GM19438 (cell line): ENCODE measurements around the gene NCR3LG1.

Experiments used
- ATAC-seq: cut with Tn5 transposase; IDR thresholded peaks from one replicate; pipeline ENCODE4 v1.9.1; 2021; ENCODE audit warnings: low read depth; ENCODE audit not compliant: unreplicated experiment

The NCR3LG1 gene, protein sequence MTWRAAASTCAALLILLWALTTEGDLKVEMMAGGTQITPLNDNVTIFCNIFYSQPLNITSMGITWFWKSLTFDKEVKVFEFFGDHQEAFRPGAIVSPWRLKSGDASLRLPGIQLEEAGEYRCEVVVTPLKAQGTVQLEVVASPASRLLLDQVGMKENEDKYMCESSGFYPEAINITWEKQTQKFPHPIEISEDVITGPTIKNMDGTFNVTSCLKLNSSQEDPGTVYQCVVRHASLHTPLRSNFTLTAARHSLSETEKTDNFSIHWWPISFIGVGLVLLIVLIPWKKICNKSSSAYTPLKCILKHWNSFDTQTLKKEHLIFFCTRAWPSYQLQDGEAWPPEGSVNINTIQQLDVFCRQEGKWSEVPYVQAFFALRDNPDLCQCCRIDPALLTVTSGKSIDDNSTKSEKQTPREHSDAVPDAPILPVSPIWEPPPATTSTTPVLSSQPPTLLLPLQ

DNA sequence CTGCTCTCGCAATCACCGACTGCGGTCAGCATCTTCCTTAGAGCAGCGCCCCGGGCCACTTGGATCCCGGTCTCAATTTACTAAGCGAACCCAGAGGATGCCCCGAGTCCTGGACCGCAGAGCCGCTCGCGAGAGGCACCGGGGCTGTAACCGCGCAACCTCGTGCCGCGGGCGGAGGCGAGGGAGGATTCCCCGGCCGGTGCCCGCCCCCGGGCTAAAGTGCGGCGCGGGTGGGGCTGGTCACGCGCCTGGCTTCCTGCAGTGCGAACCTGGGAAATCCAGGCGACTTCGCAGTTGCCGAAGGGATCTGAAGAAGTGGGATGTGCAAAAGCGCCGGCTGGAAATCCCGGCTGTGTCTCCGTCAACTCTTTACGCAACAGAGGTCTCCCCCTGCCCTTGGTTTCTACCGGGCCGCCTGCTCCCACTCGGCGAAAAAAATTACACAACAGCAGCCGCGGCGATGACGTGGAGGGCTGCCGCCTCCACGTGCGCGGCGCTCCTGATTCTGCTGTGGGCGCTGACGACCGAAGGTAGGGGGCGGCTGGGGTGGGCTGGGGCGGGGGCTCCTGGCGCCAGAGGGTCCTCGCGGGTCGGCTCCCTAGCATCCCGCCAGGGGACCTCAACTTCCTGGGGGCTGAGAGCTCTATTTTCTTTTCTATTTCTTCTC is at the start of gene NCR3LG1:
Gene NCR3LG1, plus strand, starts transcription at position 291 of the 667 bp plus-strand sequence. Its CDS starts 170 bp downstream, at position 461.
- no peak for ATAC-seq

GRCh38 chr11:17313349-17314231 is 38.0 kb upstream of the NCR3LG1 start:
- no peak for ATAC-seq

- ATAC-seq = no peak
Observed at GRCh38 chr11:17314232-17314547, 37.4 kb upstream of the NCR3LG1 start.

GRCh38 chr11:17314904-17315426 is 36.6 kb upstream of the NCR3LG1 start:
- ATAC-seq = no peak

GRCh38 chr11:17328871-17329494 is 22.6 kb upstream of the NCR3LG1 start:
- no peak for ATAC-seq

DNA sequence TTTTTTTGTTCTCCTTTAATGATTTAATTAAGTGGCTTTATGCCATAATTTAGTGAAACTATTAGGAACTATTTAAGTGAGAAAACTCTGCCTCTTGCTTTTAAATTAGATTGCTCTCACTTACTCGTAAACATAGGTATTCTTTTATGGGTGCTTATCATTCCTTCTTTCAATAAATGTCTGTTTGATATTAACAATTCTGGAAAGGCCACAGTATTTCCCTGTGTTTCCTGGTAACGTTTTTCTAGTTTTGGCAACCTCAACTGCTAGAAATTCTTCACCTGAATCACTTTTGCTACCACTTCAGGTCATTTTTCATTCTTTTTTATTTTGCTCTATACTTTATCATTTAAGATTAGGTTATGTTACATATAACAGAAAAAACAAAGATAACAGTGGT is 19.9 kb upstream of the NCR3LG1 start:
- ATAC-seq = no peak

- no peak for ATAC-seq
Observed at GRCh38 chr11:17333799-17334586, 17.6 kb upstream of the NCR3LG1 start.

DNA sequence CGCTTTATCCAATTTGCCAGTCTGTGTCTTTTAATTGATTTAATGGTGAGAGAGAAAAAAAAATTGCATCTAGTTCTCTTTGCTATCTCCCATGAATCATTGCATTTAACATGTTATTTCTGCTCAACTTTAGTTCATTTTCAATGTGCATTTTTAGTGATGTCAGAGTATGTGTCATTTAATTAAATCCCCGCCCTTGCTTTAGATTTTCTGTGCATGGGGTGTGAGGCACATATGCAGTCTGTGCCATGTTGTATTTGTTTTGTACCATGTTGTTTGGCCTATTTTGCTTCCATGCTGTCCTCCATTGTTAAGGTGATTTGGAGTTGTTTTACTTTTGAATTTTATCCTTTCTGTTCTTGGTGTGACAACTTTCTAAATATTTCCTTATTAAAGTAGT is 8.3 kb upstream of the NCR3LG1 start:
- no peak for ATAC-seq

DNA sequence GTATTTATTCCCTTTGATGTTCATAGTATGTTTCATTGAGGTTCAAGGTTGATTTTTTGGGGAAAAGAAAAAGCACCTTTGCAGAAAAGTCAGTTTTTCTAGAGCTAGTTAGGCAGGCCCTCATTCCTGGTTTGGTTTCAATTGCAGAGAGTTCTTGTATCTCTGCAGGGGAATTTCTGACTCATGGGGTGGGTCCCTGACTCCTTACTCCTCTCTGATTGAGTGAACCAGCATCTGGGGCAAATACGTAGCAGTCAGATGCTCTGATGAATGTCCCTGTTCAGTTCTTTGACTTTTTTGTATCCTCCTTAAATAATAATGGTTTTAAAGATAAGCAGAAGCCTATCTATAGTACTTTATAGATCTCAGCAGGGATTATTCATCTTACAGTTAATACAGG is 7.7 kb upstream of the NCR3LG1 start:
- no peak for ATAC-seq

- no peak for ATAC-seq
Observed at GRCh38 chr11:17347676-17348075, 3.9 kb upstream of the NCR3LG1 start.

DNA sequence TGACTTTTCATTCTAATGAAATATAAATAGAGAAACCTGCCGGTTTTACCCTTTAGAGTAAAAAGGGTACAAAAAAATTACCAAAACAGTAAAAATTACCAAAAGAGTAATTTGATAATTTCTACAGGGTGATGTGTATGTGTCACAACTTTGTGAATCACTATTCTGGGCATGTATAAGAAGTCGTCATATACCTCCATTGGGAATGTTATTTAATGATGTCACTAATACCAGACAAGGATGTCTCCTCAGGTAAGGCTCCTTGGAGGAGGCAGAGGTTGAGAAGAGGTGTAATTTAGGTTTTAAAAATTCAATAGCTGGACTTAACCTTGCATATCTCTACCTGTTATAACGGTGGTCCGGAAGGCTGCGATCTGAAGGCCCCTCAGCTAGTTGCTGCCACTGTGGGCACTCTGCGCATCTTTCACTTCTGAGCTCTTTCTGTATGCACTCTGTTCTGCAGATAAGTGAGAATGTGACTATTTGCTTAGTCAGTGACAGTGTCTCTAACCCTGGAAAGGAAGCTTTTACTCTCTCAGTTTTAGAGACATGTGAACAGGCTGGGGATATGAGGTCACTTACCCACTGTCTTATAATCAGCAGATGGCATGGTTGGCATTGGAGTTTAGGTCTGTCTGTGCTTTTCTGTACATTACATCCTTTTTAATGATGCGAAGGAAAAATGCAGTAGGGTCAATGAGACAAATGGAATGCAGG is 987 bp upstream of the NCR3LG1 start:
- no peak for ATAC-seq

DNA sequence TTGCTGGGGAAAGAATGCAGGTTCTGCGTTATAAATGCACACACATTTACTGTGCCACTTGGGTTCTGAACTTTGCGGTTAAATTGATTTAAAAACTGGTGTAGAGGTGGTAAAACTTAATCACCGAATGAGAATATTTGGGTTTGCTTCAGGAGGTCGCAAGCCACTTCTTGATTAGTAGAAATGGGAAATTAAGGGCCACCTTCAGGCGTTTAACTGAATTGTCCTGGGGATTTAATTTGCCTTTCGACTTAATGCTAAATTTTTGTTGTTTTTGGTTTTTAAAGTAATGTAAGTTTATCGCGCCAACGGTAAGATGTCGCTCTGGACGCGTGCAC is 459 bp upstream of the NCR3LG1 start:
- no peak for ATAC-seq

DNA sequence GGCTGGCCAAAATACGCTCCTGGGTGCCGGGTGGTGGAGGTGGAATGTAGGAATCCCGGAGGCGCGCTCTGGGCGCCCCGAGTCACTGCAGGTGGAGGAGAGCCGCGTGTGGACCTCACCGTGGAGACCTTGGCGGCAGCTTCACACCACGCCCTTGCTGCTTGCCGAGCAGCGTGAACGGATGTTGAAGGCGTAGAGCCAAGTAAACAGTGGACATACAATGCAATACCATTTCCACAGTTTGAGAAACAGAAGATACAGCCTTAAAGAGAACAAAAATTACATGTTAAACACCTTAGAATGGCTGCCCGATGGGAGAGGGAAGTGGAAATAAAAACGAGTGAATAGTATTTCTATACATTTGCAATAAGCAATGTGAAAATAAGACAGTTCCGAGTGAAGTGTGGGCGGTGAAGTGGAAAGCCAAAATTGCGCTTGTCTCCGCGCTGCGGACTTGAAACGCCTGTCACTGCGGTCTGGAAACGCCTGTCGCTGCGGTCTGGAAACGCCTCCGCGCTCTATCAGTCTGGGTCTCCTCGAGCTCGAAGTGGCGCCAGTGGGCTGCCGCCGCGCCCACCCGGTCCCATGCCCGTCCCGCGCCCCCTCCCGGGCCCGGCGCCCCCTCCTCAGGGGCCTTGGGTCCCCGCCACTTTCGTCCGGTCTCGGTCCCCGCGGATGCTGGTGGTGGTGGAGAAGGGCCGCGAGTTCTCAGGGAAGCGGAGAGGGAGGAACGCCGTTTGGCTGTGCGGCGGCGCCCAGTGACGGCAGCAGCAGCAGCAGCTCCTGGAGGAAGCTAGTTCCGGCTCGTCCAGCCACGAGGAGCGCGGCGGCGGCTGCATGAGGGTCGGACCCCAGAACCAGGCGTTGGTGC is 1.6 kb downstream of the NCR3LG1 start:
- ATAC-seq = no peak

- no peak for ATAC-seq
Observed at GRCh38 chr11:17353821-17354600, 2.4 kb downstream of the NCR3LG1 start.

GRCh38 chr11:17354601-17354991 is 3.0 kb downstream of the NCR3LG1 start:
- no peak for ATAC-seq

- ATAC-seq = no peak
Observed at GRCh38 chr11:17366495-17366894, 14.9 kb downstream of the NCR3LG1 start.

- no peak for ATAC-seq
Observed at GRCh38 chr11:17368551-17368950, 17.0 kb downstream of the NCR3LG1 start.
